Stimulated activated CD4-positive, alpha-beta T cell treated with anti-CD3 and anti-CD28 coated beads, Interleukin-12 subunit alpha, Interleukin-12 subunit beta, amount 100 ng/mL, for 48 hours (primary cell): ENCODE results near the gene ABCC1.
A peak's percentile ranks its signal among the peaks of the same experiment; 100 is the strongest.

Experiments
- DNase-seq, 3 donors: peaks; one replicate each; pipeline ENCODE4 v3.0.0-alpha.2; 2020; ENCODE audit warnings: low read depth in 2 of 3, low spot score in 1 of 3

ABCC1 gene

DNA sequence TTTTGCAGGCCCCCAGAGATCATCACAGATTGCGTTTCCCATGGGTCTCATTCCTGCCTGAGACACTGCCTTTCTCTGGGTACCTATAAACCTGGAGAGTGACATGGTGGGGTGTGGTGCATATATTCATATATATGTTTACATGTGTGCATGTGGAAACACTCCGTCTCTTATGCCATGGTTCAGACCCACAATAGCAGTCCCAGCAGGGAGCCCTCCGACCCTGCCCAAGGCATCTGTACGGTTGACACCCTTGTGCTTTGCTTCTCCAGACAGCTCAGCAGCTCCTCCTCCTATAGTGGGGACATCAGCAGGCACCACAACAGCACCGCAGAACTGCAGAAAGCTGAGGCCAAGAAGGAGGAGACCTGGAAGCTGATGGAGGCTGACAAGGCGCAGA lies 157.1 kb downstream of the ABCC1 start:
- DNase-seq, result no peak

DNA sequence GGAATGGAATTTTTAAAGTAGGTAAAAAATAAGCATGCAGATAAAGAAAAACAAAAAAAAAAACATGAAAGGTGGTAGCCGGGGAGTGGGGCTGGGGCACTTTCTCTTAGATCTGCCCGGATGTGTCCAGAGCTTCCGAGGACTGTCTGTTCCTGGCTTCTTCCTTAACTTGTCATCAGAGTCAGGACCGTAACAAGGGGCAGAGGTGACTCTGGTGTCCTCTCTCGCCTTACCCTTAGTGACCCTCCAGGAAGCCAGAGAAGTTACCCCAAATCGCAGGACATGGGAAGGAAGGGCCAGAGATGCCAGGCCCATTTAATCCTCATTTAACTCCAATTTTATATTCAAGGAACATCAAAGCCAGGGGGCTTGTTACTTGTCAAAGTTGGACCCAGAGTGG lies 158.4 kb downstream of the ABCC1 start:
- no peak for DNase-seq

- no peak for DNase-seq
Measured at GRCh38 chr16:16108759-16109158, 159.3 kb downstream of the ABCC1 start.

DNA sequence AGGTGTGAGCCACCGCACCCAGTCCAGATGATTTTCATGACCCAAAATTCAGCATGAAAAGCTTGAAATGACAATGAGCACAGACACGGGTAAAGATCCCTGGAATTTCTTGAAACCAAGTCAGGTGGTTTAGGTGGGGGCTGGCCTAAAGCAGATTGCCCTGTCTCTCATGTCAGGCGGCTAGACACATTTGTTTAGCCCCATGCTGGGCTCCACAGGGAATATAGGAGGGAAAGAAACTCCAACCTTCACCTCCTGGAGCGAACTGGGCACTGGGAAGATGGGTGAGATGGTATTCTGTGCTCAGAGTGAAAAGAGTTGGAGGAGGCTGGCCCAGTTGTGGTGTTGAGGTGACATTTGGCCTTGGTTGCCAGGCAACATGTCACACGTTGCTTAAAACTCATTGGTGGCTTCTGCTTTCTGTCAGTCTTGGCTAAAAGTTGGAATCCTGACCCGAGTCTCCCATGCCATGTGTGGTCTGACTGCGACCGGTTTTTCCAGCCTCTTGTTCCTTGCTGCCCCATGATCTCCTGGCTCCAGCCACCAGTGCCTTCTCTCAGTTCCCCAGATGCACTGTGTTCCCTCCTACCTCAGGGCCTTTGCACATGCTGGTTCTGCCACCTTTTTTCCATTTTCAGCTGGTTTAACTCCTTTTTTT lies 160.2 kb downstream of the ABCC1 start:
- no peak for DNase-seq

DNA sequence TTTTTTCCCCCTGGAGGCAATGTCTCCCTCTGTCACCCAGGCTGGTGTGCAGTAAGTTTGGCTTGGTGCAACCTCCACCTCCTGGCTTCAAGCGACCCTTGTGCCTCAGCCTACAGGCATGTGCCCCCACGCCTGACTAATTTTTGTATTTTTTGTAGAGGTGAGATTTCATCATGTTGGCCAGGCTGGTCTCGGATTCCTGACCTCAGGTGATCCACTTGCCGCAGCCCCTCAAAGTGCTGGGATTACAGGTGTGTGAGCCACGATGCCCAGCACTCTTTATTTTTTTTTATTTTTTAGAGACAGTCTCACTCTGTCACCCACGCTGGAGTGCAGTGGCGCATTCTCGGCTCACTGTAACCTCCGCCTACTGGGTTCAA lies 160.7 kb downstream of the ABCC1 start:
- DNase-seq, result no peak

DNA sequence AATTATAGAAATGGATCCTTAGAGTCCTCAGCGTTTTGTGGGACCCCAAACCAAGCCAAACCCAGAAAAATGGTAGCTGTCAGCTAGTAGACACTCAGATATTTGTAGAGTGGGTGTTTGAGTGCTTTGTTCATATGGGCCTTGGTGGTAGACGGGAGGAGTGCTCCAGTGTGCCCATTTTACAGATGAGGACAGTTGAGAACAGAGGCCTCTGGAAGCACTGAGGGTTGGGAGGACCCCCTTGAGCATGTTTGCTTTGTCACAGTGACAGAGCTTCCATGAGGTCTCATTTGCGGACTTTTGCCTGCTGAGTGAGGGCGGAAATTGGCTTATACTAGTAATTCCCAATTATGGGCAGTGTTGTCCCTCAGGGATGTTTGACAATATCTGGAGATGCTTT lies 162.2 kb downstream of the ABCC1 start:
- DNase-seq, result no peak

- no peak for DNase-seq
Measured at GRCh38 chr16:16112450-16113053, 163.1 kb downstream of the ABCC1 start.

- no peak for DNase-seq
Measured at GRCh38 chr16:16113076-16113475, 163.7 kb downstream of the ABCC1 start.

- no peak for DNase-seq
Measured at GRCh38 chr16:16116841-16117240, 167.4 kb downstream of the ABCC1 start.

- no peak for DNase-seq
Measured at GRCh38 chr16:16118337-16118736, 168.9 kb downstream of the ABCC1 start.

- DNase-seq, result no peak
Measured at GRCh38 chr16:16120044-16120381, 170.6 kb downstream of the ABCC1 start.

- no peak for DNase-seq
Measured at GRCh38 chr16:16120382-16121184, 171.2 kb downstream of the ABCC1 start.

DNA sequence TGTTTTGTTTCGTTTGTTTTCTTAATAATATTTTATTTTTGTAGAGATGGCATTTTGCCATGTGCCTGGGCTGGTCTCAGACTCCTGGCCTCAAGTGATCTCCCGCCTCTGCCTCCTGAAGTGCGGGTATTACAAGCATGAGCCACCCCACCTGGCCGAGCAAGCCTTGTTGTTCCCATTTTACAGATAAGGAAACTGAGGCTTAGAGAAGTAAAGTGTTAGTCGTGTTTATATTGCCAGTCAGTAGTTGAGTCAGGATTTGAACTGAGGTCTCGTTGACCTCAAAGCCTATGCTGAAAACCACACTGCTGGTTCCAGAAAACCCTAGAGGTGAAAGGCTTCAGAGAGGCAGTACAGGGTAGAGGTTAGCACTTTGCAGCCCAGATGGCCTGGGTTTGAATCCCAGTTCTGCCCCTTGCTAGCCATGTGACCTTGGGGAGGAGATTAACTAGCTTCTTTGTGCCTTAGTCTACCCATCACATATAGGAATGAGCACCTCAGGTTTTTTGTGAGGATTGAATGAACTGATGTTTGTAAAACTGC lies 171.8 kb downstream of the ABCC1 start:
- no peak for DNase-seq

- DNase-seq, result no peak
Measured at GRCh38 chr16:16122264-16122663, 172.8 kb downstream of the ABCC1 start.

DNA sequence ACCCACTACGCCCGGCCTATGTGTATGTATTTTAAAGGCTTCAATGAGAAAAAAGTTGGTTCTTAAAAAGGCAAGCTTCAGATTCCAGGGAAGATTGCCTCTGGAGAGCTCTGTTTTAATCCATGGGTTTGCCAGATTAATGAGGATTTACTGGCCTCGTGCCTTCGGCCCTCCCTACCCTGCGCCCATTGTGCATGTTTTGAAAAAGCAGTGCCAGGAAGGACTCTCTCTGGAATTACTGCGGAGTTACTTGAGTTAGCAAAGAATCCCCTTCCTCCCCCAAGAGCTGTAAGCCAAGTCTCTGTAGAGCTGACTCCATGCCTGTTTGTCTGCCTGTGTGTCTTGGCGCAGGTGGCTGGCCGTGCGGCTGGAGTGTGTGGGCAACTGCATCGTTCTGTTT lies 175.0 kb downstream of the ABCC1 start:
- DNase-seq, result no peak

DNA sequence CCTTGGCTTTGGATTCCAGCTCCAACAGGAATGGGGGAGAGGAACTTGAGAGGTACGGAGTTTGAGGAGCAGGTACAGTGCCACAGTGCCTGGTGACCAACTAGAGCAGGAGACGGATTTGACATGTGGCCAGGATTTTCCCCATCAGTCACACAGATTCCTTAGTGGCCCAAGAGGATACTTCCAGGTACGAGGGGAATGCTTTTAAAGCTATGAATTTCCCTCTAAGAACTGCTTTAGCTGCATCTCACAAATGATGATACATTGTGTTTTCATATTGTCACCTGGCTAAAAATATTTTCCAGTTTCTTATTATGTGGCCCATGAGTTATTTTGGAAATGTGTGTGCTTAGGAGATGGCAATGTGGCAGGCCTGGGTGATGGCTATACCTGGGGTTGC lies 175.6 kb downstream of the ABCC1 start:
- DNase-seq, result no peak

DNA sequence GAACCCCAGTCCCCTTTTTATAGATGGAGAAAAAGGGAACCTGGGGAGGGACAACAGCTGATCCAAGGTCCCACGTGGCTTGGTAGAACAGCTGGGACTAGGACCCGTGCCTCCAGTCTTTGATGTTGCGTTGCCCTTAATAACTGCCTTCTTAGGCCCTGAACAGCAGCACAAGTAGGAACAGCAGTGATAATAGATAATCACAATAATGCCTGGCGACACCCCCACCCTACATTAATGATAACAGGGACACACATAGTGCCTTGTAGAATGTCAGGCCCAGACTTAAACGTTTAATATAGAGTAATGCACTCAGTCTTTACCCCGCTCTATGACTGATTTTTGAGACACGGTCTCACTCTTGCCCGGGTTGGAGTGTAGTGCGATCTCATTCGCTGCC lies 177.5 kb downstream of the ABCC1 start:
- no peak for DNase-seq

- DNase-seq, result peak; percentile 37 to 67 (median 53)
Measured at GRCh38 chr16:16127469-16128116, 178.2 kb downstream of the ABCC1 start.

DNA sequence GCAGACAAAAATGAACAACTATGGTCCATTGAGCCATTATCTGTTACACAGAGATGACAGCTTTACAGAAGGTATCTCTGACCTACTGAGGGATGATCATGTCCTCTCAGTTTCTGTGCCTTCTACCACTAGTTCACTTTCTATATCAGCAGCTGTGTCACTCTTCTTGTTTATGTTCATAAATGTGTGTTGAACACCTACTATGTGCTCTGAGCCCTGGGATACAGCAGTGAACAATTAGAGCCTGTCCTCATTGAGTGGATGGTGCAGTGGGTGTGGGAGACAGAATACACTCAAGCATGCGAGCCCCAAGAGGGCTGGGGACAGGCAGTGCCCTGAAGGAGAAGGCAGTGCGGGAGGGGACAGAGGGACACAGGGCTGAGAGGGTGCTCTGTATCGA lies 181.8 kb downstream of the ABCC1 start:
- no peak for DNase-seq

DNA sequence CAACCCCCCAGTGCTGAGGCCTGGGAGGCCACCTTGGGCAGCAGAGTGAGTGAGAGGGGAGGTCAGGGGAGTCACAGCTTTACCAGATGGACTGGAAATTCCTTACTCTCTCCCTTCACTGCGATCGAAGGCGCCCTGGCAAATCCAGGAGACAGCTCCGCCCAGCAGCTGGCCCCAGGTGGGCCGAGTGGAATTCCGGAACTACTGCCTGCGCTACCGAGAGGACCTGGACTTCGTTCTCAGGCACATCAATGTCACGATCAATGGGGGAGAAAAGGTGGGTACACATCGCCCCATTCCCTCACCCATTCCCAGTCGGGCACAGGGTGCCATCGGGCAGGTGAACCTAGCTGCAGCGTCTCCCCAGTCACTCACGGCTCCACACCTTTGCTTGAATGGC lies 182.2 kb downstream of the ABCC1 start:
- no peak for DNase-seq

GRCh38 chr16:16133943-16134604 lies 184.7 kb downstream of the ABCC1 start:
- DNase-seq, result no peak
